GM12874 (cell line): Measurements from ENCODE around the gene LRTM1.

Experiments used
- TF ChIP-seq, protein P1 (sequence below): IDR thresholded peaks from 2 replicates; pipeline ENCODE4 v1.5.1; 2011; ENCODE audit warnings: low read depth, mild to moderate bottlenecking, control low read depth, low read length, moderate library complexity; ENCODE audit not compliant: insufficient read depth

The LRTM1 gene

GRCh38 chr3:54891540-54891897, 36.3 kb downstream of the LRTM1 start:
- TF ChIP-seq, protein P1, sequence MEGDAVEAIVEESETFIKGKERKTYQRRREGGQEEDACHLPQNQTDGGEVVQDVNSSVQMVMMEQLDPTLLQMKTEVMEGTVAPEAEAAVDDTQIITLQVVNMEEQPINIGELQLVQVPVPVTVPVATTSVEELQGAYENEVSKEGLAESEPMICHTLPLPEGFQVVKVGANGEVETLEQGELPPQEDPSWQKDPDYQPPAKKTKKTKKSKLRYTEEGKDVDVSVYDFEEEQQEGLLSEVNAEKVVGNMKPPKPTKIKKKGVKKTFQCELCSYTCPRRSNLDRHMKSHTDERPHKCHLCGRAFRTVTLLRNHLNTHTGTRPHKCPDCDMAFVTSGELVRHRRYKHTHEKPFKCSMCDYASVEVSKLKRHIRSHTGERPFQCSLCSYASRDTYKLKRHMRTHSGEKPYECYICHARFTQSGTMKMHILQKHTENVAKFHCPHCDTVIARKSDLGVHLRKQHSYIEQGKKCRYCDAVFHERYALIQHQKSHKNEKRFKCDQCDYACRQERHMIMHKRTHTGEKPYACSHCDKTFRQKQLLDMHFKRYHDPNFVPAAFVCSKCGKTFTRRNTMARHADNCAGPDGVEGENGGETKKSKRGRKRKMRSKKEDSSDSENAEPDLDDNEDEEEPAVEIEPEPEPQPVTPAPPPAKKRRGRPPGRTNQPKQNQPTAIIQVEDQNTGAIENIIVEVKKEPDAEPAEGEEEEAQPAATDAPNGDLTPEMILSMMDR = no peak

DNA sequence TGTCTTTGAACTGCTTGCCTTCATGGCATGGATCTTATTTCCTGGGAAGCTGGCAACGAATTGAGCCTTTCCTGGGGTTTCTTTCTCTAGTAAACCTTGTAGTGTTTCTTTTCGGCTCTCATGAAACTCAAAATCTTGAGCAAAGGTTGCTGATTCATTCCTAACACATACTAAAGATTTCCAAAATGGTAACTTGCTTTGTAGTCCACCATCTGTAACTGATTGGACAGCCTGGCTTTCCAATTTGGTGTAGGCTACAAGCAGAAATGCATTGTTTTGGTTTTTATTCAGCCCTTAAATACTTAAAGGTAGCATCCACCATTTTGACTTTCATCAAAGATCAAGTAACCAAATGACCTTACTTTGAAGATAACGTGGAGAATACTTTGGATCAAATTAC, 38.1 kb downstream of the LRTM1 start:
- TF ChIP-seq, protein P1 = no peak

DNA sequence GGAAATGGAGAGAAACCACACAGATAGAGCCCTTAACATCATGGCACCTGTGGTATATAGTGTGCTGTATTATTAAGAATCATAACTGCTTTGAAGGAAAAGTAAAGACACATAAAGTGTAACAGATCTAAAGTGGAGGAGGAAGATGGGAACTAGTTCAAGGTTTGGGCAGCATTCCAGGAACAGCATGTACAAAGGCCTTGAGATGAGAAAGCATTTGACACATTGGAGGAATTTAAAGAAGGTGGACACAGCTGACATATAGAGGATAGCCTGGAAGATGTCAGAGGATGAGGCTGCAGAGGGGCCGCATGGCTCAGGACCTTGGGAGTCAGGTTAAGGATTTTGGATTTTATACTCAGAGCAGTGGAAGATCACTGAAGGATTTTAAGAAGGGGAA, 39.0 kb downstream of the LRTM1 start:
- TF ChIP-seq, protein P1 = no peak

- TF ChIP-seq, protein P1 = no peak
These were observed 39.7 kb downstream of the LRTM1 start for GRCh38 chr3:54888162-54888561.

DNA sequence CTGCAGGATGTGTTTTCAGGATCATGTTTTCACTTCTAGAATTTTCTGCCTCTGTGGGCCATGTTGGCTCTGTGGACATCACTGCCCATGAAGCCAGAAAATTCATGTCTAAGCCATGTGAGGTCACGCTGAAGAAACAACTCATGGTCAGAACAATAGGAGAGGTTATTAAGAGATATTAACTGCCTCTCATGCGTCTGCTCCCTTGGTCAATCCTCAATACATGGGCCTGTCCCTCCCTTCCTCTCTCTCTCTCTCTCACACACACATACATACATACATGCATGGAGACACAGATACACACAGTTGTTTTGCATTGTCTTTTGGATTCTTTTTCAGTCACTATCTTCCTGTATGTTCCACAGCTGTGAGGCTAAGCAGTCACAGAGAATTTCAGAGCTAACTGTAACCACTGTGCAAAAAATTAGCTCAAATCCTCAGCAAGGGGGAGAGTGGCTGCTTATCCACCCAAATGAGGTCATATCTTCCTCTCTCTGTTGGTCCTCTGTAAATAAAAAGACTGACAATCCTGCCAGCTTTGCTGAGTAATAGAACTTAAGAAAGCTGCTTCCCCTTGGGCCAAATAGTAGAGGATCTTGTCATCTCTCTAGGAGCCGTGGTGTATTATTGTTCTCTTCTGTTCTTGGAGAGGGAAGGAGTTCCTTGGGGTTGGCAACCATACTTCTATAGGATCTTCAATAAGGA, 45.6 kb downstream of the LRTM1 start:
- TF ChIP-seq, protein P1 = no peak

DNA sequence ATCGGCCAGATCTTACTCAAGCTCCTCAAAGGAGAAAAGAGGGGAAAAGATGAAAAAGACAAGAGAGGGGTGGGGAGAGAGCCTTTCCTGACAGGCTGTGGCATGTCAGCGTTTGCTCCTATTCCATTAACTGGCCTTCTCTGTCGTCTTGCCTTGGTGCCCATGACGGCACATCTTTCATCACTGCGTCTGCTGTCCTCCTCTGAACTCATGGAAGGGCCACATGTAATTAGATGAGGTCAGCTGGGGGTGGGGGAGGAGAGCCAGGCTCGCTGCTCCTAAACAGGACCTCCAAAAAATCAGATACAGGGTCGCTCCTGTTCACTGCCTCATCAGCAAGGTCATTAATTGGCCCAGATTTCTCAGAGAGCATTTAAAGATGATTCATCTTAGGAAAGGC, 49.7 kb downstream of the LRTM1 start:
- TF ChIP-seq, protein P1 = no peak

DNA sequence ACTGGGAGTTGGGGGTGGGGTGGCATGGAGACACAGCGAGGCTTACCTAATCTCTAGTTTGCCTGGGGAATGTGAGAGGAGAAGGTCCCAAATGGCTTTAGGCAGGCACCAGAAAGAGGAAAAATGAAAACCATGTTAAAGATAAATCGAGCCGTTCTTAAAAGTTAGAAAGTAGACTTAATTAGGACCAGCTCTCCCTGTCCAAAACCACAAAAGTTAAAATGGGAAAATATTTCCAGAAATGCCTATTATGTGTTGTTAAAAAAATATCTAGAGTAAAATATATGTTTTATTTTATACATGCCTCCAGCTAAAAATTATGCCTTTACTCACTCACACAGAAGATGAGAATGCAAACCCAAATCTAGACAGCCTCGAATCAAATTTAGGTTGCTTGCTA, 50.1 kb downstream of the LRTM1 start:
- TF ChIP-seq, protein P1 = no peak

DNA sequence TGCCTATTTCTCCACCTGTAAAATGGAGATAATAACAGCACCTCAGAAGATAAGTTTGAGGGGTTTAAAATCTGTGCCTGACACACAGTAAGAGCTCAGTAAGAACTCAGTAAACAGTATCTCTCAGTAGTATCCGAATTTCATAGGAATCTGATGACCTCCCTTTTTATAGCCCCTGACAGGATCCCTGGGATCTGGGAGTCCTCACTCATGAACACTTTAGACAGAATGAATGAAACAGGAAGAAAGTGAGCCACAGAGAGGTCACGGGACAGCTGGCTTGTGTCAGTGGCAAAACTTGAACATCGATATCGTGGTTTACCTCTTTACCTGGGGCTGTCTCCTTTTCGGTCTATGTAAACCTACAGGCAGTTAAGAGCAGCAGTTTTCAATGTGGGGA, 51.2 kb downstream of the LRTM1 start:
- TF ChIP-seq, protein P1 = no peak
